Smooth muscle cell (in vitro differentiated cells): Measurements from ENCODE around the gene MPPED1. TPM values are rescaled to one million over a fixed set of nuclear protein-coding genes. Genes with fewer than 3 reads are reported as not detected.

Source experiments
- DNase-seq: peaks from one replicate; lab custom pipeline; 2025; ENCODE audit not compliant: unreplicated experiment; lab: John Stamatoyannopoulos, UW
- H2AFZ ChIP-seq: fragments of 200-600 bp; sonication (generic); 2 replicates; pipeline ENCODE4 v1.6.0; 2016; ENCODE audit warnings: antibody characterized with exemption, low read depth, mild to moderate bottlenecking
- H3F3A ChIP-seq: fragments of 200-600 bp; sonication (generic); 2 replicates; pipeline ENCODE4 v1.6.0; 2017; ENCODE audit warnings: antibody characterized with exemption, low read depth
- H3K27ac ChIP-seq: fragments of 200-600 bp; sonication (generic); 2 replicates; pipeline ENCODE4 v1.5.1; 2016; ENCODE audit warnings: low read depth, mild to moderate bottlenecking
- H3K27me3 ChIP-seq: fragments of 200-600 bp; sonication (generic); 2 replicates; pipeline ENCODE4 v1.6.1; 2016; ENCODE audit warnings: low read depth, mild to moderate bottlenecking
- H3K36me3 ChIP-seq: fragments of 200-600 bp; sonication (generic); 2 replicates; pipeline ENCODE4 v1.5.1; 2016; ENCODE audit warnings: low read depth
- H3K4me1 ChIP-seq: fragments of 200-600 bp; sonication (generic); 2 replicates; pipeline ENCODE4 v1.5.1; 2016; ENCODE audit warnings: low read depth
- H3K4me2 ChIP-seq: fragments of 200-600 bp; sonication (generic); 2 replicates; pipeline ENCODE4 v1.6.0; 2016; ENCODE audit warnings: mild to moderate bottlenecking
- H3K4me3 ChIP-seq: fragments of 200-600 bp; sonication (generic); 2 replicates; pipeline ENCODE4 v1.5.1; 2016; ENCODE audit warnings: mild to moderate bottlenecking
- H3K79me2 ChIP-seq: fragments of 200-600 bp; sonication (generic); 2 replicates; pipeline ENCODE4 v1.6.0; 2016; ENCODE audit warnings: low read depth, mild to moderate bottlenecking
- H3K9ac ChIP-seq: fragments of 200-600 bp; sonication (generic); 2 replicates; pipeline ENCODE4 v1.6.0; 2016; ENCODE audit warnings: low read depth
- H3K9me3 ChIP-seq: fragments of 200-600 bp; sonication (generic); replicated peaks from 2 replicates; pipeline ENCODE4 v1.5.1; 2016; ENCODE audit warnings: low read depth
- H4K20me1 ChIP-seq: fragments of 200-600 bp; sonication (generic); 2 replicates; pipeline ENCODE4 v1.6.0; 2016; ENCODE audit warnings: low read depth
- WGBS: methylation state at CpG from one replicate; pipeline ENCODE4 v1.1.7; 2016; ENCODE audit warnings: low lambda C conversion rate; 5-methylcytosine and 5-hydroxymethylcytosine counted together
- polyA plus RNA-seq: library from polyadenylated mRNA; unstranded; fragments of >200 nt; fragmentation: Nextera tagmentation; extraction: Ambion mirVana; gene quantifications from 2 replicates; pipeline ENCODE4 v1.2.1, GENCODE V29; 2016
- total RNA-seq: library from RNA; depleted of rRNA; stranded (reverse); fragments of >200 nt; gene quantifications from 2 replicates; pipeline ENCODE4 v1.2.3, GENCODE V29; 2014
- TF ChIP-seq, protein P1 (sequence below): fragments of 200-600 bp; sonication (generic); IDR thresholded peaks from 2 replicates; pipeline ENCODE4 v1.5.1; 2017; ENCODE audit warnings: borderline replicate concordance, mild to moderate bottlenecking, antibody characterized with exemption; ENCODE audit not compliant: insufficient read depth, poor library complexity, severe bottlenecking

Gene MPPED1
- total and polyA plus RNA-seq, 2 experiments from 2014 or later, result not detected

DNA sequence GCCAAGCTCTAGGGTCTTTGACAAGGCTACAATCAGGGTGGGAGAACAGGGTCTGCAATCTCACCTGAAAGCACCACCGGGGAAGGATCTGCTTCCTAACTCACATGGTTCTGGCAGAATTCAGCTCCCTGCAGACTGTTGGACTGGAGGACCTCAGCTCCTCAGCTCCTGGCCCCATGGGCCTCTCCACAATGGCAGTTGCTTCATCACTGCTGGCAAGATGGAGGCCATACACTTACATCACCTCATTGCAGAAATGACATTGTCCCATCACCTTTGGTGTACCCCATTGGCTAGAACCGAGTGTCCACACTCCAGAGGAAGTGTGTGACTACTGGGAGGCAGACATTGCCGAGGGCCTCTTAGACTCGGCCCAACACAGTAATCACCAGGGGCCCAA lies 20.9 kb upstream of the MPPED1 start:
- Histone ChIP-seq H4K20me1 (no peaks in the 10 kb centered on the region), H3K27me3 (peaks cover 23% of the 10 kb centered on the region), H3K4me2 (no peak overlapping the region), H3K4me1 (peaks cover 3% of the 10 kb centered on the region), H3K79me2 (no peaks in the 10 kb centered on the region), H3F3A (no peaks in the 10 kb centered on the region), H3K9ac (no peak overlapping the region), H3K4me3 (no peak overlapping the region), H3K27ac (no peak overlapping the region), H3K36me3 (no peaks in the 10 kb centered on the region), H3K9me3 (no peaks in the 10 kb centered on the region), H2AFZ (no peak overlapping the region)
- TF ChIP-seq, protein P1, sequence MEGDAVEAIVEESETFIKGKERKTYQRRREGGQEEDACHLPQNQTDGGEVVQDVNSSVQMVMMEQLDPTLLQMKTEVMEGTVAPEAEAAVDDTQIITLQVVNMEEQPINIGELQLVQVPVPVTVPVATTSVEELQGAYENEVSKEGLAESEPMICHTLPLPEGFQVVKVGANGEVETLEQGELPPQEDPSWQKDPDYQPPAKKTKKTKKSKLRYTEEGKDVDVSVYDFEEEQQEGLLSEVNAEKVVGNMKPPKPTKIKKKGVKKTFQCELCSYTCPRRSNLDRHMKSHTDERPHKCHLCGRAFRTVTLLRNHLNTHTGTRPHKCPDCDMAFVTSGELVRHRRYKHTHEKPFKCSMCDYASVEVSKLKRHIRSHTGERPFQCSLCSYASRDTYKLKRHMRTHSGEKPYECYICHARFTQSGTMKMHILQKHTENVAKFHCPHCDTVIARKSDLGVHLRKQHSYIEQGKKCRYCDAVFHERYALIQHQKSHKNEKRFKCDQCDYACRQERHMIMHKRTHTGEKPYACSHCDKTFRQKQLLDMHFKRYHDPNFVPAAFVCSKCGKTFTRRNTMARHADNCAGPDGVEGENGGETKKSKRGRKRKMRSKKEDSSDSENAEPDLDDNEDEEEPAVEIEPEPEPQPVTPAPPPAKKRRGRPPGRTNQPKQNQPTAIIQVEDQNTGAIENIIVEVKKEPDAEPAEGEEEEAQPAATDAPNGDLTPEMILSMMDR, result no peak
- DNase-seq, result no peak
- 62% methylated on average over 4 of the region's 4 CpGs for WGBS

DNA sequence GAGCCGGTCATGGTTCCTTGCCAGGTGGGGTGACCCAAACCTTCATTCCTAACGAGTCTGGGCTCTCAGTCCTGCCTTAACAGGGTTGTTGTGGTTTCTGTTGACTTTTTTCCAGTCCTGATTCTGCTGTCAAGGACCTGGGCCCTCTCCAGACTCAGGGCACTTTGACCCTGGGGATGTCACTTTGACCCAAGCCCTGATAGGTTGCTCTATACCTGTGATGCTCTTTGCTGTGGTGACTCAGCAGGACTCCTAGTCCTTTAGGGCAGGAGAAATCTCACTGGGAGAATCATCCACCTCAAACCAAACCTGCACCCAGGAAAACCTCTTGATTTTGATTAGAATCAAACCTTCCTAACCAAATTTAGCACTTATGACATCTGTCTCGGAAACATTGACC lies 20.5 kb upstream of the MPPED1 start:
- Histone ChIP-seq H4K20me1 (no peaks in the 10 kb centered on the region), H2AFZ (no peak overlapping the region), H3K9ac (no peak overlapping the region), H3K4me3 (no peak overlapping the region), H3K4me2 (no peak overlapping the region), H3F3A (no peaks in the 10 kb centered on the region), H3K36me3 (no peaks in the 10 kb centered on the region), H3K79me2 (no peaks in the 10 kb centered on the region), H3K9me3 (no peaks in the 10 kb centered on the region), H3K27ac (no peak overlapping the region), H3K4me1 (peaks cover 3% of the 10 kb centered on the region), H3K27me3 (peaks cover 18% of the 10 kb centered on the region)
- no peak for DNase-seq
- 85% methylated on average over 3 of the region's 3 CpGs for WGBS
- TF ChIP-seq, protein P1, result no peak

DNA sequence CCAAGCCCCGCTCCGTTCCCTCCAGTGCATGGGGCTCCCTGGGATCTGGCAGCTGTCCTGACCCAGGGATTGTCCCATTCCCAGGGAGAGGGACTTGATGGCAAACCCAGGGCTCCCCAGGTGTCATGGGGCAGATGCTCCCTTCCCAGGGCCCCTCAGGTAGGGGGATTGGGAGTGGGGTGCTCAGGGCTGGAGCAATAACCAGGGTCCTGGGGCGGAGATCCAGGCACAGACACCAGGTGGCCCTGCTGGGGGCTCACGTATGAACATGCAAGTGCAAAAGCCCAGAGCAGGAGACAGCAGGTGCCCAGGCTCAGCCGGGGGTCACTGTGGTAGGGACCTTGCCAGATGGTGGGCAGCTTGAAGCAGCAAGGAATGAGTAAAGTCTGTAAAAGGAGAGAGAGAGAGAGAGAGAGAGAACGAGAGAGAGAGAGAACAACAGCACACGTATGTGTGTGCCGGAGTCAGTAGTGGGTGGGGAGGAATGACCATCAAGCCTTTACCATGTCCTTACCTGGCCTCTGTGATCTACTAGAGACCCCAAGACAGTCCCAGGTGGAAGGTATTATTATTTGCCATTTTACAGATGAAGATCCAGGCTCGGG lies 19.3 kb upstream of the MPPED1 start:
- whole genome bisulfite sequencing, result 94% methylated on average over 9 of the region's 9 CpGs
- Histone ChIP-seq H3K79me2 (no peaks in the 10 kb centered on the region), H3K36me3 (no peaks in the 10 kb centered on the region), H3F3A (no peaks in the 10 kb centered on the region), H3K4me3 (no peak overlapping the region), H3K27me3 (peaks cover 7% of the 10 kb centered on the region), H3K27ac (no peak overlapping the region), H3K4me2 (no peak overlapping the region), H3K9ac (no peak overlapping the region), H3K4me1 (peaks cover 3% of the 10 kb centered on the region), H2AFZ (no peak overlapping the region), H4K20me1 (no peaks in the 10 kb centered on the region), H3K9me3 (no peaks in the 10 kb centered on the region)
- TF ChIP-seq, protein P1, result no peak
- no peak for DNase-seq
